ENCODE results near the gene CARM1. TPM values are rescaled to one million over a fixed set of nuclear protein-coding genes. Genes with fewer than 3 reads are reported as not detected.
"Not testable (repeated sequence)": the region's sequence is repeated elsewhere in the genome, so short reads cannot be mapped to it uniquely, and the experiment has no call there.

The CARM1 gene
- total RNA-seq, 1 experiment from 2014 or later, result 20.5 TPM

DNA sequence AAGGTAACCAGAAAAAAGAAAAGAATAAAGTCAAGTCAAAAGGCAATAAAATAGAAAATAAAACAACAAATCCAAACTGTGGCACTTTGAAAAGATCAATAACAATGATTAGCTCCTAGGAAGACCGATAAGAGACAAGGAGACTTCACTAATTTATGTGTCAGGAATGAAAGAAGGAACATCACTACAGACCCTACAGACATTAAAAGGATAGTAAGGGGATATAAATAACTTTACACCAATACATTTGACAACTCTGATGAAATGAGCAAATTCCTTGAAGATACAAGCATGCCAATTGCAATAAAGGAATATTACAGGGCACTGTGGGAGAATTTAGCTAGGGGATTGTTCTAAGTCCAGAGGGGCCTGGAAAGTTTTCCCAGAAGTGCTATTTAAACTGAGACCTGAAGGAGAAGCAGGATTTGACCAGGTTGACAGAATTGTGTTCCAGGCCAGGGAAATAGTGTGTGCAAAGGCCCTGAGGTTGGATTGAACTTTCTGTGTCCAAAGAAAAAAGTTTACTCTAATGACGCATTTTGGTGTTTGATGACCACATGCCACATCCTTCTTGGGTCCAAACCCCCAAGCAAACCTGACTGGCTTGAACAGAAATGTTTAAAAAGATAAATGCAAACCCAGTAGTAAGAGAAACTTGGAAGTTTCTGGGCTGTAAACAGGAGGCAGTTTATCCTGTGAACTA lies 24.7 kb upstream of the CARM1 start:
- DNase-seq (ENCODE audit: low read depth), result no peak

DNA sequence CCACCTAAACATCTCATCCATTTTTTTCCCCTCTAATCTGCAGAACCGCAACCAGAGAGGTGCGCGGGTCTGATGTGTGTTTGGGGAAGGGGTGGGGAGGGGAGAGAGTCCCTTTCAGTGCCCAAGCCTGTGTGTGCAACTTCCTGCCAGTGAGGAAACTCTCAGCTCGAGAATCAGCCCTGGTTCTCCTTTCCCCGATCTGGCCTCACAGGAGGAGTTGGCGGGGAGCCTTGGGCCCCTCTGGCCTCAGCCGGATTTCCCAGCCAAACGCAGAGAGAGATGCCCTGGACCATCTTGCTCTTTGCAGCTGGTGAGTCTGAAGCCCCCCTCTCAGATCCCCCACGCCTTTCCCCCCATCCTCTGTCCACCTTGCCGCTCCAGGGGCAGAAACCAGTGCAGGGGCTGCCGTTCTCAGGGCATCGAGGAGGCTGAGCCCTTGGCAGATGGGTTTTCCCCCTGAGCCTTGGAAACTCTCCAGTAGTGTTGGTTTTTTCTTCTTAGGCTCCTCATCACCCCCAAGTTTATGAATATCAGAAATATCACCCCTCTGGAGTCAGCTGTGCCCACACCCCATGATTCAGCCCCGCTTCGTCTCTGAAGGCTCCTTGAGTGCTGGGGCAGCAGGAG lies 23.0 kb upstream of the CARM1 start, which contains the start of gene C19orf38:
Gene C19orf38, plus strand, starts transcription at position 186 of the 627 bp plus-strand sequence. Its CDS starts 94 bp downstream, at position 280.
- DNase-seq (ENCODE audit: low read depth), result no peak

DNA sequence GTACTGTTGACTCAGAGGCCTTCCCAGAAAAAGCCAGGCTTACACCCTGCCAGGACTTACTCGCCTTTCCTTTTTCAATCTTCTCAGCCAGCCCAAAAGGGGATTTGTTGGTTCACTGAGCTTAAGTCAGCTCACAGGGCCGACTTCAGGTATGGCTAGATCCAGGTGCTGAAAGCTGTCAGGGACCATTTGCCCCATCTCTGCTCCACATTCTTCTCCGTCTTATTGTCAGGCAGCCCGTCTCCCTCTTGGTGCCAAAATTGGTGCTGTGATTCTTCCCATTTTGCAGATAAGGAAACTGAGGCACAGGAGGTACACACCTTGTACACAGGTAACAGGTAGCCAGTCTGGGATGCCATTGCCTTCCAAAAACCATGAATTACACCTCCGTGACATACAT lies 20.7 kb upstream of the CARM1 start:
- no peak for DNase-seq (ENCODE audit: low read depth)

DNA sequence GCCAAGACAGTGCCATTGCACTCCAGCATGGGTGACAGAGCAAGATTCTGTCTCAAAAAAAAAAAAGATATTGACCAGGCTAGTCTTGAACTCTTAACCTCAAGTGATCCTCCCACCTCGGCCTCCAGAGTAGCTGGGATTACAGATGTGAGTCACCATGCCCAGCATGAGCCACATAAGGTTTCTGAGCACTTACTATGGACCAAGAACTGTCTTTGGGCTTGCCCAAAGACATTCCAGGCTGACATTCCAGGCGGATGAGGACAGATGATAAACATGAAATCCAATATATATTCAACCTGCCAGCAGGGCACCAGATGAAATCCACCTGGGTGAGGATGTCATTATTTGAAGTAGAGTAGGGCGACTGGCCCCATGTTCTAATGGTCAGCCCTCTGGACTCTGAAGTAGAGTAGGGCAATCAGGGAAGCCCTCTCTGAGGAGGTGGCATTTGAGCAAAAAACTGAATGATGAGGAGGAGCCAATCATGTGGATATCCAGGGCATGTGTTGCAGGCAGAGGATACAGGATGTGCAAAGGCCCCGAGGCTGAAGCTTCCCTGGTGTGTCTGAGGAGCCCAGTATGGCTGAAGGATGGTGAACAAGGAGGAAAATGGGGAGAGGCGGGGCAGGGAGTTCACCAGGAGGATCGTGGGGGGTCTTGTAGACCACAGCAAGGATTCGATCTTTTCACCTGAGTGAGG lies 19.1 kb upstream of the CARM1 start:
- peak; percentile 82 for DNase-seq (ENCODE audit: low read depth)

DNA sequence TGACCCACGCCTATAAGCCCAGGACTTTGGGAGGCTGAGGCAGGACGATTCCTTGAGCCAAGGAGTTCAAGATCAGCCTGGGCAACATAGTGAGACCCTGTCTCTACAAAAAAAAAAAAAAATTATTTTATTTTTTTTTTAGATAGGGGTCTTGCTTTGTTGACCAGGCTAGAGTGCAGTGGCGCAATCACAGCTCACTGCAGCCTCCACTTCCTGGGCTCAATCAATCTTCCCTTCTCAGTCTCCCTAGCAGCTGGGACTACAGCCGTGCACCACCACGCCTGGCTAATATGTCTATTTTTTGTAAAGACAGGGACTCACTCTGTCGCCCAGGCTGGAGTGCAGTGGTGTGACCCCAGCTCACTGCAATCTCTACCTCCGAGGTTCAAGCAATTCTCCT lies 18.4 kb upstream of the CARM1 start:
- DNase-seq (ENCODE audit: low read depth), result no peak

DNA sequence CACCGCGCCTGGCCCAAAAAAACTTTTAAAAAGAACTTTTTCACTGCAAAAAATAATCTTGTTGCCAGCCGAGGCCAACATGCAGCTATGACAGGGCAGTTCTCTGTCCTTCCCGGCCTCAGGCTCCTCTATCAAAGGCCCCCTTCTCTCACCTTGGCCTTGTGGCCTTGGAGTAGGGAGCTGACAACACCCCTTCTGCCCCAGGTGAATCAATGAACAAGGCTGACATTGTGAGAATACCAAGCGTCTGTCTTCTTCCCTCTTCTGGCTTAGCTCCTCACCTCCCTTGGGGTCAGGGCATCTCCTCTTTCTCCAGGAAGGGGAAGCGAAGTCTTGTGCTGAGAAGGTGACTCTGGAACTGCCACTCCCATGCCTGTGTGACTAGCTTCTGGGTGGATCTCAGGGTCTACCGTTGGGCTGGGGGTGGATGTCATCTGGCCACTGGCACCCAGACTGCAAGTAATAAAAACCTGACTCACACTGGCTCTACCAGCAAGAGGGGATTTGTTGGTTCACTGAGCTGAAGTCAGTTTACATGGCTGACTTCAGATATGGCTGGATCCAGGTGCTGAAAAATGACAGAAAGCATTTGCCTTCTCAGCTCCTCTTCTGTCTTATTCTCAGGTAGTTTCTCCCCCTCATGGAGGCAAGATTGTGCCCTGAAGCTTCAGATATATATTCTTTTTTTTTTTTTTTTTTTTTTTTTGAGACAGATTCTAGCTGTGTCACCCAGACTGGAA lies 16.8 kb upstream of the CARM1 start:
- DNase-seq (ENCODE audit: low read depth), result peak; percentile 50

DNA sequence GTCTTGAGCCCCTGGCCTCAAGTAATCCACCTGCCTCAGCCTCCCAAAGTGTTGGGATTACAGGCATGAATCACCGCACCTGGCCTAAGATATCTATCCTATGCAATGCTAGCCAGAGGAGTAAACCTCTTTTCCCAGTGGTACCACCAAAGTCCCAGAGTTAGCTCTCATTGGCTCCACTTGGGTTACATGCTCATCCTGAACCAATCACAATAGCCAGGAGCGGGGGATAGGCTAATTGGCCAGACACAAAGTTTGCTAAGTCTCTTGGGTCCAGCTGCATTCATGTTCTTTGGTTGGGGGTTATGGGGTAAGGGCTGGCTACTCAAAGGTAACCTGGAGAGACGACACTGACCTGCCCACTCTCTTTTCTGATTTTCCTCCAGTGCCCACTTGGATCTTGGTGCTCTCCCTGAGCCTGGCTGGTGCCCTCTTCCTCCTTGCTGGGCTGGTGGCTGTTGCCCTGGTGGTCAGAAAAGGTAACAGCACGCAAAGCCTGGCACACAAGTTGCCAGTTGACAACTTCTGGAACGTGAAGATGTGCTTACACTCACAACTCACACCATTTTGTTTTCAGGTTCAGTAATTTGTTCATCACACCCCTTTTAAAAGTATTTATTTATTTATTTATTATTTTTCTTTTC lies 15.4 kb upstream of the CARM1 start:
- DNase-seq (ENCODE audit: low read depth), result peak; percentile 42

DNA sequence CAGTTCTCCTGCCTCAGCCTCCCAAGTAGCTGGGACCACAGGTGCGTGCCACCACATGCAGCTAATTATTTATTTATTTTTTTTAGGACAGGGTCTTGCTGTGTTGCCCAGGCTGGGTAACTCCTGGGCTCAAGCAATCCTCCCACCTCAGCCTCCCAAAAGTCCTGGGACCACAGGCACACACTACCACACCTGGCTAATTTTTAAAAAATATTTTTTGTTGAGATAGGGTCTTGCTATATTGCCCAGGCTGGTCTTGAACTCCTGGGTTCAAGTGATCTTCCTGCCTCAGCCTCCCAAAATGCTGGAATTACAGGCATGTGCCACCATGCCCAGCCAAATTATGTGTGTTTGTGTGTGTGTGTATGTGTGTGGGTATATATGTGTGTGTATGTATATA lies 14.5 kb upstream of the CARM1 start:
- not testable (repeated sequence) for DNase-seq (ENCODE audit: low read depth)

DNA sequence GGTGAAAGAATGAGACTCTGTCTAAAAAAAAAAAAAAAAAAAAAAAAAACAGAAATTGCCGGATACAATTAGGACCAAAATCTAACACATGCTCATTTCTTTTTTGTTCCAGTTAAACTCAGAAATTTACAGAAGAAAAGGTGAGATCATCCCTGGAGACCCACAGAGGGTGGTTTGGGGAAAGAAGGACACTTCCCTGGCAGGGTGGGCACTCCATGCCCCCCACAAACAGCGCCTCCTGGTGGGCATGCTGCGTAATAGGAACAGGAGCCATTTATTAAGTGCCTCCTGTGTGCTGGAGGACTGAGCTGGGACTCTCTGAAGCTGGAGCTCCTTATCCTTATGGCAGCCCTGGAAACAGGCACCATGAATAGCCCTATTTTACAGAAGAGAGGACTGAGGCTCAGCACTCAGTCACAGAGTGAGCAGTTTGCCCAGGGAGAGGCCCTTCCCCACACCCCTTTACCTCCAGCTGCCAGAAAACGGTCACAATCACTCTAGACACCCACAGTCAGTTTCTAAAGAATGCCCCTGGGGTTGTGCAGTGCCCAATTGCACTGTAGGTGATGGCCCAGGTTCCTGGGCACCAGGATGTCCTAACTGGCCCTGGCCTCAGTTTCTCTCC lies 13.0 kb upstream of the CARM1 start:
- peak; percentile 40 for DNase-seq (ENCODE audit: low read depth)

DNA sequence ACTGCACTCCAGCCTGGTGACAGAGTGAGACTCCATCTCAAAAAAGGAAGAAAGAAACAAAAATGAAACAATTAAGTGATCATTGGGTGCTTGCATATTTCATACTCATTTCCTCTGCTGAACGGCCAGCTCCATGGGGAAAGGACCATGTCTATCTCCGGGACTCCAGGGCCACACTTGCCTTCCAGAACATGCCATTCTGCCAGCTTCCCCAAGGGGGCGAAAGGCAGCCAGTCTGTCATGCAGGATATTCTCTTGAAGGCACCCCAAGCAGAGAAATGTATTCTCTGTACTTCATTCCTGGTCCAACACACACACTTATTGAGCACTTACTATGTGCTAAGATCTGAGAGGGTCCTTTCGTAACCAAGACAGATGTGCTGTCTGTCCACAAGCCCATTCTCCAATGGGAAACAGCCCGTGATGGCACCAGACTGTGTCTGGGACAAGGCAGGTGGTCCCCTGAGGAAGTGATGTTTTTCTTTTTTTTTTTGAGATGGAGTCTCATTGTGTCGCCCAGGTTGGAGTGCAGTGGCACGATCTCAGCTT lies 10.2 kb upstream of the CARM1 start:
- DNase-seq (ENCODE audit: low read depth), result peak; percentile 60

DNA sequence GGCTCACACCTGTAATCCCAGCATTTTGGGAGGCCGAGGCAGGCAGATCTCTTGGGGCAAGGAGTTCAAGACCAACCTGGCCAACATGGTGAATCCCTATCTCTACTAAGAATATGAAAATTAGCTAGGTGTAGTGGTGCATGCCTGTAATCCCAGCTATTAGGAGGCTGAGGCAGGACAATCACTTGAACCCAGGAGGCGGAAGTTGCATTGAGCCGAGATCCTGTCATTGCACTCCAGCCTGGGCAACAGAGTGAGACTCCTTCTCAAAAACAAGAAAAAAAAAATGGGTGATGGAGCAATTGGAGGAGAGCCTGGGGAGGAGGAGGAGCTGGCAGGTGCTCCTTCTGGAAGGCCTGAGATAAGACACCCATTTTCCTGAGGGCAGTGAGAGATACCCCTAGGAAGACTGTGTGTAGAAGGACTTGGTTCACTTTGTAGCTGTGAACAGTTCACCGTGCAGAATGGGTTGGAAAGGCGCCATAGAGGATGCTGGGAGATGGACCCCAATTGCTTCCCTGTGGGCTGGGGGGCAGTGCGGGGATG lies 8.7 kb upstream of the CARM1 start:
- DNase-seq (ENCODE audit: low read depth), result no peak

DNA sequence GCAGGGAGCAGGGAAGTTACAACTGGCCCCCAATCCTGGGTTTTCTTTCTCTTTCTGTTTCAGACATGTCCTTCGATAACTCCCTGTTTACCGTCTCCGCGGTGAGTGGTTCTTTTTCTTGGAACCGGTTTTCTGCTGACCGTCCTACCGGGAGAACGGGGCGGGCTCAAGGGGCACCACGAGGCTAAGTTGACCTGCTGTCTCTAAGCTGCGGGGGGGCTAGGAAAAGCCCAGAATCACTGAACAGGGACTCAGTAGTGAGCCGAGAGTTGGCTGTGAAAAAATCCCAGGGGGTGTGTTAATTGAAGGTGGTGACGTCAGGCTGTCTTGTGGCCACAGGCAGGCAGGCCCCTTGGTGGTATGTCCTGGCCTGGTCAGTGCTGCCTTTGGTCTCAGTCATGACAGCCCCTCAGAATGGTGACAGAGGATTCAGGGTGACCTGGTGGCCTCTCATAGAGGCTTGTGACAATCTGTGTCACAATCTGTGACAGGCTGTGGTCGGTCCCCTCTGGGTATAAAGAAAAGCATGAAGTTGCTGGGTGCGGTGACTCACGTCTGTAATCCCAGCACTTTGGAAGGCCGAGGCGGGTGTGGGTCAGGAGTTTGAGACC lies 8.1 kb upstream of the CARM1 start:
- peak; percentile 82 for DNase-seq (ENCODE audit: low read depth)

DNA sequence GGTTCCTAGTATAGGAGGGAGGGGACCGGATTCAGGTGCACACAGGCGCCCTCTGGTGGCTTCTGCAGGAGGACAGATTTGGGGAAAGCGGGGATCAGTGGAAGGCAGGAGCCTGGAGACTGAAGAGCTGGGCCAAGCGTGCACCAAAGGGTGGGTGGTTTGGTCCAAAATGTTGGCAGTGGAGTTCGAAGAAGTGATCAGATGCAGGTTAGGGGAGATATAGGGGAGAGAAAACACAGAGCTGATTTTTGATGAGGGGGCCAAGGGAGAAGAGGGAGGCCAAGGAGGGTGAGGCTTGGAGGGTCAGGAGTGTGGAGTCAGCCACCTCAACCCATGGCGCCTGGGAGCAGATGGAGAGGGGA lies 6.8 kb upstream of the CARM1 start:
- DNase-seq (ENCODE audit: low read depth), result peak; percentile 75

DNA sequence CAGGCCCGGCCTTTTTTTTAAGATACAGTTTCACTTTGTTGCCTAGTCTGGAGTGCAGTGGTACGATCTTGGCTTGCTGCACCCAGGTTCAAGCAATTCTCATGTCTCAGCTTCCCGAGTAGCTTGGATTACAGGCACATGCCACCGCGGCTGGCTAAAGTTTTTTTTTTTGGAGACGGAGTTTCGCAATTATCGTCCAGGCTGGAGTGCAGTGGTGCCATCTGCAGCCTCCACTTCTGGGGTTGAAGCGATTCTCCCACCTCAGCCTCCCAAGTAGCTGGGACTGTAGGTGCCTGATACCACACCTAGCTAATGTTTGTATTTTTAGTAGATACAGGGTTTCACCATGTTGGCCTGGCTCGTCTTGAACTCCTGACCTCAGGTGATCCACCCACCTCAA lies 4.9 kb upstream of the CARM1 start:
- DNase-seq (ENCODE audit: low read depth), result no peak

DNA sequence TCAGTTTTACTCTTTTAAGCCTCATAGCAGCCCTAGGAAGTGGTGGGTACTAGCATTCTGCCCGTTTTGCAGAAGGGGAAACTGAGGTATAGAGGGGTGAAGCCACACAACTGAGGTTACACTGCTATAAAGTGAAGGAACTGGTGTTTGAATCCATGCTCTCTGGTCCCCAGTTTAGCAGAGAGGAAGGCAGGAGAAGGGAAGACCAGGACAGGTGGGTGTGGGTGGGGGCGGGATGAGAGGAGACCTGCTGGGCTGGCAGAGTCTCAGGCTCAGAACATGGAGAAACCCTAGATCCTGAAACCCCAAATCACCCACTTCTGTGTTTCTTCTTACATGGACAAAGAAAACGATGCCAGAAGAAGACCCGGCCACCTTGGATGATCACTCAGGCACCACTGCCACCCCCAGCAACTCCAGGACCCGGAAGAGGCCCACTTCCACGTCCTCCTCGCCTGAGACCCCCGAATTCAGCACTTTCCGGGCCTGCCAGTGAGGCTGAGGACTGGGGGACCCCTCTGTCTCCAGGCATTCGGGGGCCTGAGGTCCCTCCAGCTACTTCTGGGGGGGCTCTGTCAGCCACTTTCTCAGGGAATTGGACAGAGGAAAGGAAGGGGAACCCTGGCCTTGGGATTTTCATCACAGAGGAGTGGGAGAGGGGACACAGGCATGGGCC lies 2.3 kb upstream of the CARM1 start:
- no peak for DNase-seq (ENCODE audit: low read depth)

DNA sequence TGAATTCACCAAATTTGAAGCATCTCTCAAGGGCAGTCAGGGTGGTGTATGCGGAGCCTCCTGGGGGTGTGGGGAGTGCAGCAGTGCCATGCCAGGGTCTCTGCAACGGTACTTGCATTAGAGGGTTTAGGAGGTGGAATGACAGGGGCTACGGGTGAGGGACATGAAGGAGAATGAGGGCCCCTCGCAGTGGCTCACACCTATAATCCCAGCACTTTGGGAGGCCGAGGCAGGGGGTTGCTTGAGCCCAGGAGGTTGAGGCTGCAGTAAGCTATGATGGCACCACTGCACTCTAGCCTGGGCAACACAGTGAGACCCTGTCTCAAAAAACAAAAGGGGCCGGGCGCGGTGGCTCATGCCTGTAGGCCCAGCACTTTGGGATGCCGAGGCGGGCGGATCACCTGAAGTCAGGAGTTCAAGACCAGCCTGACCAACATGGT lies 1.5 kb upstream of the CARM1 start:
- not testable (repeated sequence) for DNase-seq (ENCODE audit: low read depth)

DNA sequence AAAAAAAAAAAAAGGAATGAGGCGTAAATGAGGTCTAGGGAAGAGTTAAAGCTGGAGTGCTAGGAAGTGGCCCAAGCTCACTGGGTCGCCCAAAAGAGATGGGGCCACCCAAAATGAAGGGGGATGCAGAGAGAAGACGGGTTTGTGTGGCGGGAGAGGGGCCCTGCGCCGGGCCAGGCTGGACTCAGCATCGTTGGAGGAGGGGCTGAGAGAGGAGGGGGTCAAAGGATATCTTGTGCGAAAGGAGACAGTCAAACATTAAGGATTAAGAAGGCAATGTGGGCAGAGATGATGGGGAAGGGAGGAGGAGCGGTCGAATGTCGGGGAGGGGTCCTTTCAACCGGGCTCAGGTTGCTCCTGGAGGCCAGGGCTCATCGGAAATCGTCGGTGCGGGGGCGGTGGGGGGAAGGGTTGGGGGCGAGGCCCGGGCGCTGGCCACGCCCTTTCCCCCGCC lies 825 bp upstream of the CARM1 start:
- DNase-seq (ENCODE audit: low read depth), result no peak

DNA sequence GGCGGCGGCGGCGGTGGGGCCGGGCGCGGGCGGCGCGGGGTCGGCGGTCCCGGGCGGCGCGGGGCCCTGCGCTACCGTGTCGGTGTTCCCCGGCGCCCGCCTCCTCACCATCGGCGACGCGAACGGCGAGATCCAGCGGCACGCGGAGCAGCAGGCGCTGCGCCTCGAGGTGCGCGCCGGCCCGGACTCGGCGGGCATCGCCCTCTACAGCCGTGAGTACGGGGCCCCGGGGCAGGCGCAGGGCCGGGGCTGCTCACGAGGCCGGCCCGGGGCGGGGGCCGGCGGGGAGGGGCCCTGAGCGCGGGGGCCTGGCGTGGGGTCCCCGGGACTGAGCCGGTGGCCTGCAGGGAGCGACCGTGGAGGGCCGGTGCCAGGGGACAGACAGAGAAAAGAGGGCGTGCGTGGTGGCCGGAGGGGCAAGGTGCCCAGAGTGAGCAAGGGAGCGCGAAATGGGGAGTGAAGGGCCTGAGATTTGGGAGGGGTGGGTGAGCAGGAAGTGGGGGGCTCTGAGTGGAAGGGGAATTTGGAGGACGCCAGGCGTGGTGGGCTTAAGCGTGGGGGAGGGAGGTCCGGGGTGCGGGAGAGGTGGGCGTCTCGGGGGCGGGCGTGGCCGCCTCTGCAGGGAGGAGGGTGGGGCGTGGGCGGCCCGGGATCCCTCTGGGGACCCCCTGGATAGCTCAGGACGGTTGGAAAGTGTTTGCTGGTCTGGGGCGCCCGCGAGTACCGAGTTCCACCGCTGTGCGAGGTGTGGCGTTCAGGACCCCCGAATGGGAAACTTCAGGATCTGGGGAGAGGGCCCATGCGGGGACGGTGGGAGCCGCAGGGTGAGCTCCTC lies 575 bp downstream of the CARM1 start:
- DNase-seq (ENCODE audit: low read depth), result peak; percentile 57

Measured in Daoy (cell line).